IMR-90 (cell line): ENCODE data around the gene SLC33A1. TPM values are rescaled to one million over a fixed set of nuclear protein-coding genes. Genes with fewer than 3 reads are reported as not detected.

Experiments used
- ATAC-seq: fragments of 200-7000 bp; cut with Tn5 transposase; 2 replicates; pipeline ENCODE4 v1.9.1; 2020; ENCODE audit warnings: low read depth, mild to moderate bottlenecking, moderate library complexity
- BruUV-seq: library from RNA; stranded (reverse); fragments of 400-500 nt; replicated peaks from 2 replicates; lab custom pipeline; 2021; lab: Mats Ljungman, UMichigan
- CTCF ChIA-PET: fragments of 300-600 bp; formaldehyde crosslinking; extraction: SDS; loops from one replicate; lab custom pipeline; 2021; ENCODE audit warnings: antibody characterized with exemption; lab: Yijun Ruan, JAX
- POLR2A ChIA-PET: fragments of 300-600 bp; sonication (Branson Sonifier 250); formaldehyde crosslinking; loops from one replicate; lab custom pipeline; 2022; ENCODE audit warnings: antibody characterized with exemption; ENCODE audit not compliant: unreplicated experiment; lab: Charles Lee
- DNase-seq: peaks from one replicate; pipeline ENCODE4 v3.0.0; 2013
- H2AFZ ChIP-seq: replicated peaks from 2 replicates; pipeline ENCODE3; 2013; ENCODE audit warnings: low read length, mild to moderate bottlenecking; ENCODE audit not compliant: poor library complexity
- H2AK5ac ChIP-seq: 2 replicates; pipeline ENCODE4 v1.6.1; 2013; ENCODE audit warnings: low read depth, low read length, inconsistent platforms
- H2AK9ac ChIP-seq: replicated peaks from 2 replicates; pipeline ENCODE3; 2013; ENCODE audit warnings: mild to moderate bottlenecking, low read depth, low read length, moderate library complexity; ENCODE audit not compliant: poor library complexity
- H2BK120ac ChIP-seq: 2 replicates; pipeline ENCODE4 v1.6.1; 2013; ENCODE audit warnings: low read depth, low read length, inconsistent platforms
- H2BK15ac ChIP-seq: 3 replicates; pipeline ENCODE4 v1.6.1; 2013; ENCODE audit warnings: low read depth, low read length, inconsistent platforms
- H2BK20ac ChIP-seq: 2 replicates; pipeline ENCODE4 v1.6.1; 2013; ENCODE audit warnings: low read depth, mild to moderate bottlenecking, inconsistent platforms, low read length, moderate library complexity
- H2BK5ac ChIP-seq: 2 replicates; pipeline ENCODE4 v1.6.1; 2013; ENCODE audit warnings: mild to moderate bottlenecking, low read depth, low read length, inconsistent platforms; ENCODE audit not compliant: poor library complexity, severe bottlenecking
- H3K14ac ChIP-seq: replicated peaks from 2 replicates; pipeline ENCODE4 v1.6.1; 2013; ENCODE audit warnings: low read depth, low read length, inconsistent platforms
- H3K18ac ChIP-seq: 2 replicates; pipeline ENCODE4 v1.6.1; 2013; ENCODE audit warnings: low read depth, low read length, control low read depth
- H3K23ac ChIP-seq: 2 replicates; pipeline ENCODE4 v1.6.1; 2013; ENCODE audit warnings: low read depth, low read length, inconsistent platforms
- H3K27ac ChIP-seq: 2 replicates; pipeline ENCODE4 v1.5.1; 2013; ENCODE audit warnings: mild to moderate bottlenecking, control low read depth, low read length; ENCODE audit not compliant: insufficient read depth
- H3K27me3 ChIP-seq: 2 replicates; pipeline ENCODE4 v1.6.1; 2013; ENCODE audit warnings: low read length; ENCODE audit not compliant: control insufficient read depth, insufficient read depth
- H3K36me3 ChIP-seq: 2 replicates; pipeline ENCODE4 v1.6.1; 2013; ENCODE audit warnings: low read length, mixed read lengths; ENCODE audit not compliant: control insufficient read depth, insufficient read depth
- H3K4ac ChIP-seq: 2 replicates; pipeline ENCODE4 v1.6.1; 2013; ENCODE audit warnings: low read depth, low read length, inconsistent platforms
- H3K4me1 ChIP-seq: 2 replicates; pipeline ENCODE4 v1.6.1; 2013; ENCODE audit warnings: low read length, mixed read lengths; ENCODE audit not compliant: control insufficient read depth, insufficient read depth
- H3K4me2 ChIP-seq: 2 replicates; pipeline ENCODE4 v1.6.1; 2013; ENCODE audit warnings: low read depth, mild to moderate bottlenecking, control low read depth, low read length, moderate library complexity
- H3K4me3 ChIP-seq: 2 replicates; pipeline ENCODE4 v1.5.1; 2013; ENCODE audit warnings: low read depth, mild to moderate bottlenecking, control low read depth, low read length, moderate library complexity; ENCODE audit not compliant: insufficient read depth
- H3K56ac ChIP-seq: 2 replicates; pipeline ENCODE4 v1.6.1; 2013; ENCODE audit warnings: low read length, inconsistent platforms; ENCODE audit not compliant: insufficient read depth; ENCODE audit errors: extremely low read depth
- H3K79me1 ChIP-seq, 2 experiments: 2 replicates each; pipeline ENCODE4 v1.6.1; 2013; ENCODE audit warnings: low read length in 2 of 2, inconsistent platforms in 1 of 2, low read depth in 1 of 2
- H3K9ac ChIP-seq: 2 replicates; pipeline ENCODE4 v1.6.1; 2013; ENCODE audit warnings: low read depth, low read length, control low read depth
- H3K9me1 ChIP-seq: 2 replicates; pipeline ENCODE4 v1.6.1; 2013; ENCODE audit warnings: low read length, inconsistent platforms; ENCODE audit not compliant: insufficient read depth
- H3K9me3 ChIP-seq: 2 replicates; pipeline ENCODE4 v1.6.1; 2013; ENCODE audit warnings: low read length; ENCODE audit not compliant: control insufficient read depth, insufficient read depth
- H4K20me1 ChIP-seq: 2 replicates; pipeline ENCODE4 v1.6.1; 2013; ENCODE audit warnings: low read length, inconsistent platforms; ENCODE audit not compliant: insufficient read depth
- H4K5ac ChIP-seq: 2 replicates; pipeline ENCODE4 v1.6.1; 2013; ENCODE audit warnings: mild to moderate bottlenecking, low read depth, low read length, control low read depth
- H4K8ac ChIP-seq, 2 experiments: 2 replicates each; pipeline ENCODE4 v1.6.1; 2013; ENCODE audit warnings: low read depth in 2 of 2, low read length in 2 of 2, control low read depth in 1 of 2, inconsistent platforms in 1 of 2
- H4K91ac ChIP-seq: 2 replicates; pipeline ENCODE4 v1.6.1; 2013; ENCODE audit warnings: low read depth, low read length, inconsistent platforms; ENCODE audit not compliant: insufficient read depth
- MXI1 ChIP-seq: IDR thresholded peaks from 2 replicates; pipeline ENCODE4 v1.6.1; 2012; ENCODE audit warnings: low read depth, mild to moderate bottlenecking, low read length, moderate library complexity, borderline replicate concordance
- POLR2A ChIP-seq: IDR thresholded peaks from 2 replicates; pipeline ENCODE4 v1.6.1; 2012; ENCODE audit warnings: mild to moderate bottlenecking, low read depth, low read length
- RAD21 ChIP-seq: IDR thresholded peaks from 2 replicates; pipeline ENCODE4 v1.6.1; 2012; ENCODE audit warnings: low read length, improper control_type of control experiment
- RCOR1 ChIP-seq: IDR thresholded peaks from 2 replicates; pipeline ENCODE4 v1.6.1; 2012; ENCODE audit warnings: mild to moderate bottlenecking, low read length, improper control_type of control experiment; ENCODE audit not compliant: insufficient replicate concordance
- RFX5 ChIP-seq: IDR thresholded peaks from 2 replicates; pipeline ENCODE4 v1.8.0; 2012; ENCODE audit warnings: low read depth, mild to moderate bottlenecking, low read length, moderate library complexity
- WGBS, 2 experiments: methylation state at CpG; one replicate each; pipeline versions ENCODE4 v1.1.5 to v1.1.7; 2013; ENCODE audit warnings: missing lambda C conversion rate in 2 of 2; ENCODE audit not compliant: insufficient read length in 1 of 2; ENCODE audit errors: extremely low coverage in 2 of 2; 5-methylcytosine and 5-hydroxymethylcytosine counted together
- dilution Hi-C: fragments of 300-500 bp; cut with HindIII; formaldehyde crosslinking; loops from one replicate; pipeline ENCODE4 v1.14.3; 2018; ENCODE audit warnings: low sequenced_read_pairs; ENCODE audit not compliant: unreplicated experiment
- in situ Hi-C: fragments of 300-500 bp; cut with MboI; formaldehyde crosslinking; loops from 3 replicates; pipeline ENCODE4 v1.14.3; 2019; ENCODE audit warnings: low sequenced_read_pairs, inconsistent platforms, mixed read lengths
- intact Hi-C: fragments of 100-400 bp; cut with micrococcal nuclease; formaldehyde crosslinking; loops from 2 replicates; pipeline ENCODE4 v1.10.0; 2022
- polyA plus RNA-seq, 3 experiments: library from polyadenylated mRNA; depleted of rRNA; stranded (reverse); fragments of >200 nt; gene quantifications; 2 replicates each; pipeline ENCODE4 v1.2.3, GENCODE V29; 2012; ENCODE audit warnings: low replicate concordance in 1 of 3
- total RNA-seq: library from RNA; depleted of rRNA; stranded (reverse); fragments of >200 nt; gene quantifications from 2 replicates; pipeline ENCODE4 v1.2.3, GENCODE V29; 2012
- TF ChIP-seq, protein P1 (sequence below): conservative IDR thresholded peaks from 2 replicates; pipeline ENCODE4 v1.5.1; 2012; ENCODE audit warnings: mild to moderate bottlenecking, low read depth, low read length, improper control_type of control experiment

Gene SLC33A1
- total and polyA plus RNA-seq, 2 of the 4 experiments (the other 2 are of a cell fraction), result 12.9 to 32.4 TPM

DNA sequence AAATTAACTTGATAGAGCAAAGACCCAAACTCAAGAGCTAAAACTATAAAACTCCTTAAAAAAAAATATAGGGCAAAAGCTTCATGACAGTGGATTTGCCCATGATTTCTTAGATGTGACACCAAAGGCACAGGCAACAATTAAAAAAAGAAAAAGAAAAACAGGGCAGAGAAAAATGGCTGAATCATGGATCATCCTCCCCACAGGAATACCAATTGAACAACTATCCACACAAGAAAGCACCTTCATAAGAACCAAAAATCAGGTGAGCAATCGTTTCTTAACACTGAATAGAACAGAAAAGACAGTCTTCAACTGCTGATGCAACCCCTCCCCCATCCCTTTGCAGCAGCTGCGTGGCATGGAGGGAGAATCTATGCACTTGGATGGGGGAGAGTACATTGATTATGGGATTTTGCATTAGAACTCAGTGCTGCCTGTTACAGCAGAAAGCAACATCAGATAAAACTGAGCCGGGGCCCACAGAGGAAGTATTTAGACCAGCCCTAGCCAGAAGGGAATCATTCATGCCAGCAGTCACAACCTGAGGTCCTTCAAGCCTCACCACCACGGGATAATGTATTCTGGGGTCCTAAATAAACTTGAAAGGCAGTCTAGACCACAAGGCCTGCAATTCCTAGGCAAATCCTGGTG, 63.8 kb downstream of the SLC33A1 start:
- dilution Hi-C loops, result no loop called here

More for the DNA sequence above, 63.8 kb downstream of the SLC33A1 start:
- no peak overlapping the region for H2AK9ac ChIP-seq
- DNase-seq, result no peak
- no peak overlapping the region for H3K56ac ChIP-seq
- no peak overlapping the region for H2BK20ac ChIP-seq
- no peaks in the 10 kb centered on the region for H3K9me3 ChIP-seq
- no peaks in the 10 kb centered on the region for H4K20me1 ChIP-seq
- H3K9me1 ChIP-seq, result no peaks in the 10 kb centered on the region
- POLR2A ChIA-PET, result no interaction called here
- TF ChIP-seq RAD21 (no peak), RCOR1 (no peak), MXI1 (no peak), POLR2A (no peak), RFX5 (no peak)
- TF ChIP-seq, protein P1, sequence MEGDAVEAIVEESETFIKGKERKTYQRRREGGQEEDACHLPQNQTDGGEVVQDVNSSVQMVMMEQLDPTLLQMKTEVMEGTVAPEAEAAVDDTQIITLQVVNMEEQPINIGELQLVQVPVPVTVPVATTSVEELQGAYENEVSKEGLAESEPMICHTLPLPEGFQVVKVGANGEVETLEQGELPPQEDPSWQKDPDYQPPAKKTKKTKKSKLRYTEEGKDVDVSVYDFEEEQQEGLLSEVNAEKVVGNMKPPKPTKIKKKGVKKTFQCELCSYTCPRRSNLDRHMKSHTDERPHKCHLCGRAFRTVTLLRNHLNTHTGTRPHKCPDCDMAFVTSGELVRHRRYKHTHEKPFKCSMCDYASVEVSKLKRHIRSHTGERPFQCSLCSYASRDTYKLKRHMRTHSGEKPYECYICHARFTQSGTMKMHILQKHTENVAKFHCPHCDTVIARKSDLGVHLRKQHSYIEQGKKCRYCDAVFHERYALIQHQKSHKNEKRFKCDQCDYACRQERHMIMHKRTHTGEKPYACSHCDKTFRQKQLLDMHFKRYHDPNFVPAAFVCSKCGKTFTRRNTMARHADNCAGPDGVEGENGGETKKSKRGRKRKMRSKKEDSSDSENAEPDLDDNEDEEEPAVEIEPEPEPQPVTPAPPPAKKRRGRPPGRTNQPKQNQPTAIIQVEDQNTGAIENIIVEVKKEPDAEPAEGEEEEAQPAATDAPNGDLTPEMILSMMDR, result no peak
- no peak overlapping the region for H2AK5ac ChIP-seq
- no peak overlapping the region for H4K8ac ChIP-seq
- ATAC-seq, result no peak
- no peak overlapping the region for H3K14ac ChIP-seq
- no peak overlapping the region for H3K23ac ChIP-seq
- CTCF ChIA-PET, result interaction anchor here (0.6 to 2.1 kb wide), 3 partner anchors 9 to 360 kb away, joined by 3 to 10 read pairs (median 3); partner anchors contain the start of gene C3orf33
- no peak overlapping the region for H2BK15ac ChIP-seq
- H3K4me3 ChIP-seq, result no peak overlapping the region
- H2AFZ ChIP-seq, result no peak overlapping the region
- H4K91ac ChIP-seq, result no peak overlapping the region
- in situ Hi-C loops, result no loop called here
- H2BK120ac ChIP-seq, result no peak overlapping the region
- no peak overlapping the region for H2BK5ac ChIP-seq
- H3K4me2 ChIP-seq, result no peak overlapping the region
- no peaks in the 10 kb centered on the region; the same call in 1 of the 2 replicates for H3K36me3 ChIP-seq
- H3K79me1 ChIP-seq, result no peaks in the 10 kb centered on the region
- H3K27me3 ChIP-seq, result no peaks in the 10 kb centered on the region
- H4K5ac ChIP-seq, result no peak overlapping the region
- no peak overlapping the region for H3K9ac ChIP-seq
- H3K4ac ChIP-seq, result no peak overlapping the region
- intact Hi-C loops, result no loop called here
- no peak overlapping the region for H3K27ac ChIP-seq
- H3K18ac ChIP-seq, result no peak overlapping the region
- WGBS, 2 experiments, result no CpG with 5 or more reads among the region's 4 CpGs
- H3K4me1 ChIP-seq, result no peaks in the 10 kb centered on the region
- no TSS peak for BruUV-seq
